GM21576 (cell line): Measurements from ENCODE around the gene PHOSPHO1.

Source experiments
- ATAC-seq: cut with Tn5 transposase; IDR thresholded peaks from one replicate; pipeline ENCODE4 v1.9.1; 2021; ENCODE audit warnings: mild to moderate bottlenecking, moderate library complexity; ENCODE audit not compliant: unreplicated experiment

The PHOSPHO1 gene

GRCh38 chr17:49218941-49219913 lies 11.4 kb downstream of the PHOSPHO1 start:
- no peak for ATAC-seq

GRCh38 chr17:49217651-49218413 lies 12.8 kb downstream of the PHOSPHO1 start:
- peak; percentile 43 for ATAC-seq

GRCh38 chr17:49216953-49217650 lies 13.5 kb downstream of the PHOSPHO1 start:
- ATAC-seq, result no peak

GRCh38 chr17:49216482-49216881 lies 14.1 kb downstream of the PHOSPHO1 start:
- no peak for ATAC-seq

GRCh38 chr17:49214676-49215360 lies 15.8 kb downstream of the PHOSPHO1 start:
- no peak for ATAC-seq

- ATAC-seq, result no peak
Measured at GRCh38 chr17:49213847-49214246, 16.7 kb downstream of the PHOSPHO1 start.

- no peak for ATAC-seq
Measured at GRCh38 chr17:49213399-49213798, 17.2 kb downstream of the PHOSPHO1 start.

- ATAC-seq, result peak; percentile 56
Measured at GRCh38 chr17:49210158-49211029, 20.2 kb downstream of the PHOSPHO1 start, which contains the start of the genes ABI3 and GNGT2. TSS of gene ABI3 (plus strand) at chr17:49210707. CDS start at chr17:49210725, 18 bp downstream. TSS of gene GNGT2 (minus strand) at chr17:49210574. CDS start at chr17:49207422, 3,152 bp downstream.

- ATAC-seq, result no peak
Measured at GRCh38 chr17:49209061-49209571, 21.5 kb downstream of the PHOSPHO1 start.

- ATAC-seq, result no peak
Measured at GRCh38 chr17:49204516-49204915, 26.1 kb downstream of the PHOSPHO1 start.

- no peak for ATAC-seq
Measured at GRCh38 chr17:49203796-49204195, 26.8 kb downstream of the PHOSPHO1 start.

GRCh38 chr17:49201481-49201927 lies 29.1 kb downstream of the PHOSPHO1 start:
- ATAC-seq, result no peak

GRCh38 chr17:49200423-49201083 lies 30.0 kb downstream of the PHOSPHO1 start:
- ATAC-seq, result no peak

- ATAC-seq, result no peak
Measured at GRCh38 chr17:49198211-49198610, 32.4 kb downstream of the PHOSPHO1 start.

- no peak for ATAC-seq
Measured at GRCh38 chr17:49197346-49197998, 33.1 kb downstream of the PHOSPHO1 start.

GRCh38 chr17:49196520-49196919 lies 34.1 kb downstream of the PHOSPHO1 start:
- ATAC-seq, result no peak

GRCh38 chr17:49195751-49196150 lies 34.8 kb downstream of the PHOSPHO1 start:
- ATAC-seq, result no peak

- no peak for ATAC-seq
Measured at GRCh38 chr17:49194297-49194607, 36.3 kb downstream of the PHOSPHO1 start.
